ENCODE results near the gene GPR63.

DNA sequence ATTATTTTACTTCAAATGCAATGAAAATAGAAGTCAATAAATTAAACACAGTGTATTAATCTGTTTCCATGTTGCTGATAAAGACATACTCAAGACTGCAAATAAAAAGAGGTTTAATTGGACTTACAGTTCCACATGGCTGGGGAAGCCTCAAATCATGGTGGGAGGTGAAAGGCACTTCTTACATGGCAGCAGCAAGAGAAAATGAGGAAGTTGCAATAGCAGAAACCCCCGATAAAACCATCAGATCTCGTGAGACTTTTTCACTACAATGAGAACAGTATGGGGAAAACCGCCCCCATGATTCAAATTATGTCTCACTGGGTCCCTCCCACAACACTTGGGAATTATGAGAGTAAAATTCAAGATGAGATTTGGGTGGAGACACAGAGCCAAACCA is 82.2 kb downstream of the GPR63 start:
- TF ChIP-seq POLR2A (IDR thresholded peaks at IDR 0.05) = no peak
- TF ChIP-seq, protein P1, sequence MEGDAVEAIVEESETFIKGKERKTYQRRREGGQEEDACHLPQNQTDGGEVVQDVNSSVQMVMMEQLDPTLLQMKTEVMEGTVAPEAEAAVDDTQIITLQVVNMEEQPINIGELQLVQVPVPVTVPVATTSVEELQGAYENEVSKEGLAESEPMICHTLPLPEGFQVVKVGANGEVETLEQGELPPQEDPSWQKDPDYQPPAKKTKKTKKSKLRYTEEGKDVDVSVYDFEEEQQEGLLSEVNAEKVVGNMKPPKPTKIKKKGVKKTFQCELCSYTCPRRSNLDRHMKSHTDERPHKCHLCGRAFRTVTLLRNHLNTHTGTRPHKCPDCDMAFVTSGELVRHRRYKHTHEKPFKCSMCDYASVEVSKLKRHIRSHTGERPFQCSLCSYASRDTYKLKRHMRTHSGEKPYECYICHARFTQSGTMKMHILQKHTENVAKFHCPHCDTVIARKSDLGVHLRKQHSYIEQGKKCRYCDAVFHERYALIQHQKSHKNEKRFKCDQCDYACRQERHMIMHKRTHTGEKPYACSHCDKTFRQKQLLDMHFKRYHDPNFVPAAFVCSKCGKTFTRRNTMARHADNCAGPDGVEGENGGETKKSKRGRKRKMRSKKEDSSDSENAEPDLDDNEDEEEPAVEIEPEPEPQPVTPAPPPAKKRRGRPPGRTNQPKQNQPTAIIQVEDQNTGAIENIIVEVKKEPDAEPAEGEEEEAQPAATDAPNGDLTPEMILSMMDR (IDR thresholded peaks at IDR 0.05) = no peak
